HepG2 (cell line): ENCODE data around the gene SLC25A20. TPM values are rescaled to one million over a fixed set of nuclear protein-coding genes. Genes with fewer than 3 reads are reported as not detected.

Experiments
- ATAC-seq: fragments of 200-7000 bp; cut with Tn5 transposase; 3 replicates; pipeline ENCODE4 v1.9.1; 2020; ENCODE audit warnings: mild to moderate bottlenecking, moderate library complexity
- BruUV-seq: library from RNA; stranded (reverse); fragments of 400-500 nt; replicated peaks from 2 replicates; lab custom pipeline; 2021; lab: Mats Ljungman, UMichigan
- CTCF ChIA-PET: fragments of 300-600 bp; formaldehyde crosslinking; extraction: SDS; loops from one replicate; lab custom pipeline; 2021; ENCODE audit warnings: low total read pairs, inconsistent platforms, low intra/inter-chr PET ratio; lab: Yijun Ruan, JAX
- POLR2A ChIA-PET: fragments of 350-600 bp; sonication (Branson Sonifier 250); formaldehyde crosslinking; loops from one replicate; lab custom pipeline; 2020; ENCODE audit warnings: antibody characterized with exemption, inconsistent platforms; lab: Yijun Ruan, JAX
- DNase-seq: peaks from one replicate; pipeline ENCODE4 v3.0.0-alpha.2; 2015; ENCODE audit warnings: low spot score
- FAIRE-seq: peaks from 3 replicates; lab custom pipeline; 2011; peaks lifted over from hg19 to GRCh38; lab: Jason Lieb, UNC
- H2AFZ ChIP-seq: one replicate; pipeline ENCODE4 v1.6.1; 2011; ENCODE audit warnings: low read length, inconsistent platforms
- H3K27ac ChIP-seq: fragments of 300-600 bp; 3 replicates; pipeline ENCODE4 v1.8.0; 2011; ENCODE audit warnings: mixed run types, mild to moderate bottlenecking, mixed read lengths, low read length, inconsistent platforms; ENCODE audit not compliant: insufficient read depth; ENCODE audit errors: extremely low read length
- H3K27me3 ChIP-seq, 2 experiments: fragments of 200-600 bp in 1 of 2; 2 replicates in 1 of 2; 3 replicates in 1 of 2; pipeline versions ENCODE4 v1.6.0 to v1.8.0; 2011; ENCODE audit warnings: low read length in 2 of 2, mild to moderate bottlenecking in 2 of 2, moderate library complexity in 2 of 2, inconsistent platforms in 1 of 2; ENCODE audit not compliant: insufficient read depth in 2 of 2, control insufficient read depth in 1 of 2
- H3K36me3 ChIP-seq, 2 experiments: fragments of 200-600 bp in 1 of 2; replicated peaks in 1 of 2; 2 replicates in 1 of 2; 3 replicates in 1 of 2; pipeline versions ENCODE4 v1.5.1 to v1.8.0; 2011; ENCODE audit warnings: low read length in 2 of 2, inconsistent platforms in 1 of 2; ENCODE audit not compliant: insufficient read depth in 2 of 2, control insufficient read depth in 1 of 2
- H3K4me1 ChIP-seq: 2 replicates; pipeline ENCODE4 v1.5.1; 2012; ENCODE audit warnings: low read length, inconsistent platforms; ENCODE audit not compliant: insufficient read depth
- H3K4me2 ChIP-seq: 2 replicates; pipeline ENCODE4 v1.6.0; 2011; ENCODE audit warnings: low read depth, low read length, inconsistent platforms
- H3K4me3 ChIP-seq, 3 experiments: fragments of 200-600 bp in 1 of 3; sonication (generic), shearing (Covaris generic) in 1 of 3; replicated peaks in 1 of 3; 2 replicates each; pipeline ENCODE4 v1.5.1; 2011 to 2016; ENCODE audit warnings: low read length in 3 of 3, inconsistent platforms in 2 of 3, low read depth in 2 of 3, mild to moderate bottlenecking in 2 of 3, control low read depth in 1 of 3, mixed read lengths in 1 of 3; ENCODE audit not compliant: insufficient read depth in 1 of 3
- H3K79me2 ChIP-seq: one replicate; pipeline ENCODE4 v1.6.1; 2011; ENCODE audit warnings: low read length, inconsistent platforms; ENCODE audit not compliant: insufficient read depth
- H3K9ac ChIP-seq: 2 replicates; pipeline ENCODE4 v1.6.0; 2011; ENCODE audit warnings: mild to moderate bottlenecking, low read depth, low read length, inconsistent platforms; ENCODE audit not compliant: insufficient read depth
- H3K9me3 ChIP-seq: 2 replicates; pipeline ENCODE4 v1.5.1; 2012; ENCODE audit warnings: mild to moderate bottlenecking, low read length
- H4K20me1 ChIP-seq: 2 replicates; pipeline ENCODE4 v1.6.0; 2011; ENCODE audit warnings: inconsistent platforms, mild to moderate bottlenecking, low read length, moderate library complexity; ENCODE audit not compliant: insufficient read depth
- ADNP ChIP-seq: sonication (generic); formaldehyde crosslinking; IDR thresholded peaks from 2 replicates; pipeline ENCODE4 v1.4.0; 2020; ENCODE audit warnings: missing genetic modification reagents
- CCAR2 ChIP-seq: fragments of 200-400 bp; formaldehyde crosslinking; optimal IDR thresholded peaks from 2 replicates; pipeline ENCODE3; 2018; ENCODE audit warnings: low read depth, mild to moderate bottlenecking, low read length, moderate library complexity
- HINFP ChIP-seq: sonication (generic); formaldehyde crosslinking; IDR thresholded peaks from 2 replicates; pipeline ENCODE4 v1.4.0; 2020; ENCODE audit warnings: low read depth, mild to moderate bottlenecking, missing genetic modification reagents
- MAF1 ChIP-seq: sonication (generic); formaldehyde crosslinking; IDR thresholded peaks from 2 replicates; pipeline ENCODE4 v1.5.0; 2020; ENCODE audit warnings: missing genetic modification reagents, borderline replicate concordance
- MAFK ChIP-seq, 2 experiments: IDR thresholded peaks in 1 of 2; conservative IDR thresholded peaks in 1 of 2; 2 replicates each; pipeline ENCODE4 v1.6.1; 2011; ENCODE audit warnings: improper control_type of control experiment in 2 of 2, low read length in 2 of 2
- MBNL3 ChIP-seq: fragments of 250-450 bp; sonication (Bioruptor Pico); conservative IDR thresholded peaks from 2 replicates; pipeline ENCODE4 v1.8.0; 2022; ENCODE audit warnings: mild to moderate bottlenecking, inconsistent platforms
- MLLT10 ChIP-seq: sonication (generic); formaldehyde crosslinking; IDR thresholded peaks from 2 replicates; pipeline ENCODE4 v1.4.0; 2020; ENCODE audit warnings: missing genetic modification reagents
- NFE2L1 ChIP-seq: sonication (generic); formaldehyde crosslinking; IDR thresholded peaks from 2 replicates; pipeline ENCODE4 v1.4.0; 2020; ENCODE audit warnings: missing genetic modification reagents, mild to moderate bottlenecking, borderline replicate concordance
- TCF12 ChIP-seq, 2 experiments: fragments of 450-650 bp in 1 of 2; sonication (generic) in 1 of 2; formaldehyde crosslinking in 1 of 2; IDR thresholded peaks; 2 replicates each; pipeline versions ENCODE4 v1.6.1 to v1.8.0; 2017 to 2022; ENCODE audit warnings: antibody characterized with exemption in 1 of 2, mild to moderate bottlenecking in 1 of 2, missing genetic modification reagents in 1 of 2, moderate library complexity in 1 of 2
- XBP1 ChIP-seq: sonication (generic); formaldehyde crosslinking; IDR thresholded peaks from 2 replicates; pipeline ENCODE4 v1.5.0; 2020; ENCODE audit warnings: missing genetic modification reagents
- ZNF3 ChIP-seq: IDR thresholded peaks from 2 replicates; pipeline ENCODE4 v1.7.0; 2017; ENCODE audit warnings: inconsistent platforms
- ZNF513 ChIP-seq: sonication (generic); formaldehyde crosslinking; conservative IDR thresholded peaks from 2 replicates; pipeline ENCODE4 v1.5.0; 2020; ENCODE audit warnings: missing genetic modification reagents
- ZNF564 ChIP-seq: sonication (generic); formaldehyde crosslinking; IDR thresholded peaks from 2 replicates; pipeline ENCODE4 v1.8.1; 2023; ENCODE audit warnings: mild to moderate bottlenecking, missing genetic modification reagents
- ZNF619 ChIP-seq: sonication (generic); formaldehyde crosslinking; IDR thresholded peaks from 2 replicates; pipeline ENCODE4 v1.4.0; 2020; ENCODE audit warnings: mild to moderate bottlenecking, missing genetic modification reagents
- ZSCAN30 ChIP-seq: sonication (generic); formaldehyde crosslinking; IDR thresholded peaks from 2 replicates; pipeline ENCODE4 v1.5.0; 2020; ENCODE audit warnings: mild to moderate bottlenecking, missing genetic modification reagents
- WGBS: methylation state at CpG from one replicate; pipeline ENCODE4 v1.1.6; 2017; ENCODE audit warnings: low lambda C conversion rate; 5-methylcytosine and 5-hydroxymethylcytosine counted together
- in situ Hi-C: cut with HindIII; loops from 2 replicates; pipeline ENCODE4 v1.10.0; 2017; ENCODE audit warnings: low pct_unique_long_range_greater_than_20kb; ENCODE audit not compliant: extremely low pct_ligation_motif_present
- intact Hi-C: fragments of 100-400 bp; cut with micrococcal nuclease; formaldehyde crosslinking; loops from one replicate; pipeline ENCODE4 v1.10.0; 2022; ENCODE audit not compliant: unreplicated experiment
- polyA plus RNA-seq, 8 experiments: library from polyadenylated mRNA; depleted of rRNA in 3 of 8; stranded (reverse) in 7 of 8; unstranded in 1 of 8; fragments of >200 nt; fragmentation: Illumina TruSeq in 4 of 8; extraction: Trizol in 4 of 8; gene quantifications; 2 replicates each; pipeline versions ENCODE4 v1.2.1 to v1.2.3, GENCODE V29; 2011 to 2016; ENCODE audit warnings: low read depth in 4 of 8, missing spikeins in 1 of 8, mixed read lengths in 1 of 8; ENCODE audit not compliant: insufficient read depth in 1 of 8
- total RNA-seq, 5 experiments: library from RNA; depleted of rRNA; stranded (reverse); fragments of >200 nt; fragmentation: Illumina TruSeq; extraction: Trizol; gene quantifications; 2 replicates each; pipeline ENCODE4 v1.2.3, GENCODE V29; 2016; ENCODE audit warnings: low read depth in 1 of 5

The SLC25A20 gene
- total and polyA plus RNA-seq, 2 of the 13 experiments (the other 11 are each of a cell fraction or from before 2014, with no cell fraction given), result 21.1 to 26.6 TPM

- no peak for FAIRE-seq
- DNase-seq, result no peak
- no TSS peak for BruUV-seq
- TF ChIP-seq ZNF564 (CRISPR knock-in tag) (no peak), TCF12 (IDR thresholded peaks at IDR 0.05) (no peak), TCF12 (CRISPR knock-in tag; IDR thresholded peaks at IDR 0.05) (no peak), ZNF513 (CRISPR knock-in tag) (no peak), XBP1 (CRISPR knock-in tag) (no peak), ZNF619 (CRISPR knock-in tag) (no peak), ZNF3 (no peak), HINFP (no peak), ADNP (no peak), MBNL3 (CRISPR knock-in tag) (no peak), CCAR2 (no peak), NFE2L1 (CRISPR knock-in tag) (no peak), MAFK (conservative IDR thresholded peaks at IDR 0.05 in 1 of 2, IDR thresholded peaks at IDR 0.05 in 1 of 2; ENCODE audit: low read length in 2 of 2) (no peak), ZSCAN30 (CRISPR knock-in tag) (no peak), MLLT10 (CRISPR knock-in tag) (no peak), MAF1 (CRISPR knock-in tag) (no peak)
- H4K20me1 ChIP-seq, result no peaks in the 10 kb centered on the region
- H3K79me2 ChIP-seq, result no peaks in the 10 kb centered on the region
- WGBS, result 97% methylated on average over 3 of the region's 3 CpGs
- peaks cover 3 to 12% of the 10 kb centered on the region in 2 experiments; a peak in 1 of 5 replicates for H3K36me3 ChIP-seq
- no peak for ATAC-seq
- H3K27me3 ChIP-seq, result no peaks in the 10 kb centered on the region
- no peaks in the 10 kb centered on the region for H3K9me3 ChIP-seq
- no peaks in the 10 kb centered on the region for H3K4me1 ChIP-seq
- POLR2A ChIA-PET, result no interaction called here
- no peak overlapping the region for H3K27ac ChIP-seq
- intact Hi-C loops, result no loop called here
- in situ Hi-C loops, result no loop called here
- H3K4me2 ChIP-seq, result no peak overlapping the region
- H2AFZ ChIP-seq, result no peak overlapping the region
- H3K4me3 ChIP-seq, result no peak overlapping the region
- H3K9ac ChIP-seq, result no peak overlapping the region
- CTCF ChIA-PET, result no interaction called here
Measured at GRCh38 chr3:48863122-48863521, 35.6 kb downstream of the SLC25A20 start.
